ENCODE results near the gene PIERCE2.
"Not testable (repeated sequence)": the region's sequence is repeated elsewhere in the genome, so short reads cannot be mapped to it uniquely, and the experiment has no call there.

GRCh38 chr15:55447030-55447394, 38.7 kb downstream of the PIERCE2 start:
- TF ChIP-seq MAX (IDR thresholded peaks at IDR 0.05; ENCODE audit: insufficient read depth, insufficient read length); CTCF (IDR thresholded peaks at IDR 0.05; ENCODE audit: extremely low read depth in 1 of 2, insufficient read depth in 1 of 2, low read depth in 1 of 2, low read length in 2 of 2); POLR2A (IDR thresholded peaks at IDR 0.05; ENCODE audit: low read depth, low read length); EZH2 (IDR thresholded peaks at IDR 0.05; ENCODE audit: borderline replicate concordance, low read depth, low read length, severe bottlenecking); FOS (IDR thresholded peaks at IDR 0.05; ENCODE audit: borderline replicate concordance, insufficient read depth, low read length); POLR2AphosphoS5 (IDR thresholded peaks at IDR 0.05; ENCODE audit: insufficient read depth, low read depth, low read length); JUN (IDR thresholded peaks at IDR 0.05; ENCODE audit: borderline replicate concordance, insufficient read depth, insufficient read length, low read depth); MYC (IDR thresholded peaks at IDR 0.05; ENCODE audit: low read depth, low read length): not testable (repeated sequence)
